Thyroid gland (tissue), 4 donors: ENCODE data around the gene CD9. TPM values are rescaled to one million over a fixed set of nuclear protein-coding genes. Genes with fewer than 3 reads are reported as not detected.
"Not testable (repeated sequence)": the region's sequence is repeated elsewhere in the genome, so short reads cannot be mapped to it uniquely, and the experiment has no call there.

Experiments
- DNase-seq, 2 donors: peaks; one replicate each; pipeline ENCODE4 v3.0.0-alpha.2; 2019
- H3K27ac ChIP-seq, 3 donors: fragments of 200-600 bp; sonication (generic); 1 replicate in 2 of 3; 2 replicates in 1 of 3; pipeline ENCODE4 v1.5.1; 2016 to 2019; ENCODE audit warnings: mild to moderate bottlenecking in 1 of 3, moderate library complexity in 1 of 3
- H3K27me3 ChIP-seq: fragments of 200-600 bp; sonication (generic); one replicate; pipeline ENCODE4 v1.5.1; 2019
- H3K36me3 ChIP-seq, 2 donors: fragments of 200-600 bp; sonication (generic); one replicate each; pipeline ENCODE4 v1.5.1; 2016 to 2019
- H3K4me1 ChIP-seq, 2 donors: fragments of 200-600 bp; sonication (generic); one replicate each; pipeline ENCODE4 v1.5.1; 2017 to 2019
- H3K4me3 ChIP-seq, 3 donors: fragments of 200-600 bp; sonication (generic); replicated peaks in 1 of 3; 1 replicate in 2 of 3; 2 replicates in 1 of 3; pipeline ENCODE4 v1.5.1; 2016; ENCODE audit warnings: mild to moderate bottlenecking in 1 of 3
- H3K9me3 ChIP-seq: fragments of 200-600 bp; sonication (generic); one replicate; pipeline ENCODE4 v1.5.1; 2017
- CTCF ChIP-seq, 6 experiments: fragments of 200-600 bp in 3 of 6; fragments of 450-650 bp in 3 of 6; sonication (generic) in 3 of 6; IDR thresholded peaks; one replicate each; pipeline ENCODE4 v1.5.1; 2016 to 2019; ENCODE audit warnings: antibody characterized with exemption in 6 of 6, mild to moderate bottlenecking in 2 of 6, inconsistent platforms in 1 of 6, moderate library complexity in 1 of 6
- POLR2A ChIP-seq, 2 donors: fragments of 450-650 bp; IDR thresholded peaks; one replicate each; pipeline ENCODE4 v1.6.1; 2017; ENCODE audit warnings: antibody characterized with exemption in 2 of 2, mild to moderate bottlenecking in 2 of 2, moderate library complexity in 1 of 2
- WGBS, 2 donors: methylation state at CpG; one replicate each; pipeline ENCODE4 v1.1.5; 2017; 5-methylcytosine and 5-hydroxymethylcytosine counted together
- intact Hi-C: fragments of 100-400 bp; cut with DNase I; formaldehyde crosslinking; loops from one replicate; pipeline ENCODE4 v1.15.1; 2023
- total RNA-seq, 4 donors: library from RNA; depleted of rRNA; stranded (reverse); fragments of >200 nt; gene quantifications; one replicate each; pipeline ENCODE4 v1.2.3, GENCODE V29; 2016

Gene CD9
- total RNA-seq, 4 donors from 2014 or later: 367 to 494 (median 375) TPM

GRCh38 chr12:6185961-6186827 lies 14.0 kb upstream of the CD9 start:
- peaks cover 12 to 24% of the 10 kb centered on the region in 2 donors for H3K4me1 ChIP-seq
- intact Hi-C loops: loop anchor here (5.0 kb wide), 1 partner anchor 119 kb away; no protein-coding TSS in a partner anchor

GRCh38 chr12:6187948-6188793 lies 12.0 kb upstream of the CD9 start:
- H3K4me1 ChIP-seq: peaks cover 0 to 5% of the 10 kb centered on the region in 2 donors
- intact Hi-C loops: loop anchor here (5.0 kb wide), 1 partner anchor 121 kb away; no protein-coding TSS in a partner anchor
- no peak overlapping the region for H3K4me3 ChIP-seq
- no peak for DNase-seq
- TF ChIP-seq POLR2A (IDR thresholded peaks at IDR 0.05): no peak
- H3K27me3 ChIP-seq: no peaks in the 10 kb centered on the region
- no peaks in the 10 kb centered on the region for H3K9me3 ChIP-seq
- H3K36me3 ChIP-seq: no peaks in the 10 kb centered on the region
- 93 to 95% methylated on average over 8 of the region's 8 CpGs for WGBS, 2 donors
- H3K27ac ChIP-seq: no peak overlapping the region

More at GRCh38 chr12:6185961-6186827, 14.0 kb upstream of the CD9 start:
- WGBS, 2 donors: 85 to 86% methylated on average over 13 of the region's 13 CpGs
- DNase-seq: no peak
- no peak for TF ChIP-seq CTCF (IDR thresholded peaks at IDR 0.05)
- no peak for TF ChIP-seq POLR2A (IDR thresholded peaks at IDR 0.05)
- Histone ChIP-seq H3K36me3 (no peaks in the 10 kb centered on the region), H3K27ac (peak overlapping the region in 1 of 3 donors; percentile 26), H3K9me3 (no peaks in the 10 kb centered on the region), H3K4me3 (no peak overlapping the region), H3K27me3 (no peaks in the 10 kb centered on the region)

GRCh38 chr12:6189028-6189427 lies 11.2 kb upstream of the CD9 start:
- H3K4me3 ChIP-seq: no peak overlapping the region
- no peak for DNase-seq
- H3K9me3 ChIP-seq: no peaks in the 10 kb centered on the region
- 91 to 93% methylated on average over 3 to 5 of the region's 5 CpGs for WGBS, 2 donors
- TF ChIP-seq POLR2A (IDR thresholded peaks at IDR 0.05) (no peak), CTCF (IDR thresholded peaks at IDR 0.05) (no peak)
- no peaks in the 10 kb centered on the region for H3K36me3 ChIP-seq
- intact Hi-C loops: loop anchor here (5.0 kb wide), 1 partner anchor 122 kb away; no protein-coding TSS in a partner anchor
- H3K27me3 ChIP-seq: no peaks in the 10 kb centered on the region
- H3K27ac ChIP-seq: no peak overlapping the region
- no peaks in the 10 kb centered on the region for H3K4me1 ChIP-seq

DNA sequence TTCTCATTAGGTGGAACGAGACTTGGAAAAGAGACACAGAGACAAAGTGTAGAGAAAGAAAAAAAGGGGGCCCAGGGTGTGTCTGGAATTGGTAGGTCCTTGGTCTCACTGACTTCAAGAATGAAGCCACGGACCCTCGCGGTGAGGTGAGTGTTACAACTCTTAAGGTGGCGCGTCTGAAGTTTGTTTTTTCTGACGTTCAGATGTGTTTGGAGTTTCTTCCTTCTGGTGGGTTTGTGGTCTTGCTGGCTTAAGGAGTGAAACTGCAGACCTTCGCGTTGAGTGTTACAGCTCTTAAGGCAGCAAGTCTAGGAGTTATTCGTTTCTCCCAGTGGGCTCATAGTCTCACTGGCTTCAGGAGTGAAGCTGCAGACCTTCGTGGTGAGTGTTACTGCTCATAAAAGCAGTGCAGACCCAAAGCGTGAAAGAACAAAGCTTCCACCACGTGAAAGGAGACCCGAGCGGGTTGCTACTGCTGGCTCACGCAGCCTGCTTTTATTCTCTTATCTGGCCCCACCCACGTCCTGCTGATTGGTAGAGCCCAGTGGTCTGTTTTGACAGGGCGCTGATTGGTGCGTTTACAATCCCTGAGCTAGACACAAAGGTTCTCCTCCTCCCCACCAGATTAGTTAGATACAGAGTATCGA lies 10.1 kb upstream of the CD9 start:
- H3K4me3 ChIP-seq, H3K4me1 ChIP-seq, H3K27me3 ChIP-seq, H3K36me3 ChIP-seq, H3K27ac ChIP-seq, H3K9me3 ChIP-seq, DNase-seq: not testable (repeated sequence)
- WGBS, 2 donors: 69 to 70% methylated on average over 20 of the region's 20 CpGs
- intact Hi-C loops: loop anchor here (5.0 kb wide), 1 partner anchor 123 kb away; no protein-coding TSS in a partner anchor

- intact Hi-C loops, H3K27ac ChIP-seq, H3K36me3 ChIP-seq, H3K4me1 ChIP-seq, H3K9me3 ChIP-seq, H3K4me3 ChIP-seq, H3K27me3 ChIP-seq, DNase-seq: not testable (repeated sequence)
- 94 to 95% methylated on average over 29 to 49 of the region's 49 CpGs for WGBS, 2 donors
Measured at GRCh38 chr12:6190767-6191530, 9.3 kb upstream of the CD9 start.
